Fibroblast of lung (primary cell): Measurements from ENCODE around the gene METTL1. TPM values are rescaled to one million over a fixed set of nuclear protein-coding genes. Genes with fewer than 3 reads are reported as not detected.

ENCODE experiments used
- DNase-seq, 2 donors: peaks; one replicate each; pipeline versions ENCODE4 v3.0.0 to v3.0.0-alpha.2; 2010; ENCODE audit warnings: low read depth in 2 of 2
- H2AFZ ChIP-seq: 2 replicates; pipeline ENCODE4 v1.5.1; 2012; ENCODE audit warnings: low read length, control low read depth, inconsistent platforms
- H3K27ac ChIP-seq: 2 replicates; pipeline ENCODE4 v1.5.1; 2011; ENCODE audit warnings: low read length, control low read depth; ENCODE audit not compliant: insufficient read depth
- H3K27me3 ChIP-seq: 2 replicates; pipeline ENCODE4 v1.5.1; 2011; ENCODE audit warnings: mild to moderate bottlenecking, low read length; ENCODE audit not compliant: control insufficient read depth, insufficient read depth
- H3K36me3 ChIP-seq: 2 replicates; pipeline ENCODE4 v1.5.1; 2011; ENCODE audit warnings: low read length; ENCODE audit not compliant: control insufficient read depth, insufficient read depth
- H3K4me1 ChIP-seq: 2 replicates; pipeline ENCODE4 v1.5.1; 2011; ENCODE audit warnings: low read length; ENCODE audit not compliant: control insufficient read depth, insufficient read depth; ENCODE audit errors: extremely low read depth
- H3K4me2 ChIP-seq: 2 replicates; pipeline ENCODE4 v1.5.1; 2011; ENCODE audit warnings: low read length, control low read depth; ENCODE audit not compliant: insufficient read depth; ENCODE audit errors: extremely low read depth
- H3K4me3 ChIP-seq, 4 experiments: fragments of 200-600 bp in 1 of 4; sonication (generic) in 1 of 4; replicated peaks in 1 of 4; 2 replicates each; pipeline ENCODE4 v1.5.1; 2011 to 2016; ENCODE audit warnings: low read length in 4 of 4, low read depth in 3 of 4, mild to moderate bottlenecking in 3 of 4, control low read depth in 2 of 4, inconsistent platforms in 1 of 4, mixed read lengths in 1 of 4; ENCODE audit not compliant: insufficient read depth in 1 of 4; ENCODE audit errors: control extremely low read depth in 1 of 4
- H3K79me2 ChIP-seq: 2 replicates; pipeline ENCODE4 v1.5.1; 2012; ENCODE audit warnings: mild to moderate bottlenecking, low read length, inconsistent platforms; ENCODE audit not compliant: control insufficient read depth, insufficient read depth
- H3K9ac ChIP-seq: 2 replicates; pipeline ENCODE4 v1.5.1; 2011; ENCODE audit warnings: mild to moderate bottlenecking, low read length, control low read depth; ENCODE audit not compliant: insufficient read depth
- H3K9me3 ChIP-seq: 2 replicates; pipeline ENCODE4 v1.5.1; 2012; ENCODE audit warnings: low read depth, low read length; ENCODE audit not compliant: control insufficient read depth, insufficient read depth
- H4K20me1 ChIP-seq: 2 replicates; pipeline ENCODE4 v1.5.1; 2011; ENCODE audit warnings: low read length; ENCODE audit not compliant: control insufficient read depth, insufficient read depth; ENCODE audit errors: extremely low read depth
- EZH2 ChIP-seq: IDR thresholded peaks from 2 replicates; pipeline ENCODE4 v1.5.1; 2012; ENCODE audit warnings: low read length, control low read depth, mild to moderate bottlenecking; ENCODE audit errors: missing control alignments
- polyA plus RNA-seq, 2 donors: library from polyadenylated mRNA; depleted of rRNA in 1 of 2; stranded (reverse) in 1 of 2; unstranded in 1 of 2; fragments of >200 nt; gene quantifications; 2 replicates each; pipeline ENCODE4 v1.2.1, GENCODE V29; 2011 to 2012; ENCODE audit warnings: missing spikeins in 1 of 2
- total RNA-seq: library from RNA; depleted of rRNA; stranded (reverse); fragments of >200 nt; gene quantifications from 2 replicates; pipeline ENCODE4 v1.2.1, GENCODE V29; 2014
- TF ChIP-seq, protein P1 (sequence below), 2 donors: IDR thresholded peaks in 1 of 2; conservative IDR thresholded peaks in 1 of 2; 1 replicate in 1 of 2; 2 replicates in 1 of 2; pipeline ENCODE4 v1.5.1; 2011 to 2012; ENCODE audit warnings: low read length in 2 of 2, control low read depth in 1 of 2, inconsistent platforms in 1 of 2, low read depth in 1 of 2, mild to moderate bottlenecking in 1 of 2

The METTL1 gene
- total and polyA plus RNA-seq, 2 donors (not counting 1 experiment from before 2014, with no cell fraction given) = 3.5 to 16.9 TPM

DNA sequence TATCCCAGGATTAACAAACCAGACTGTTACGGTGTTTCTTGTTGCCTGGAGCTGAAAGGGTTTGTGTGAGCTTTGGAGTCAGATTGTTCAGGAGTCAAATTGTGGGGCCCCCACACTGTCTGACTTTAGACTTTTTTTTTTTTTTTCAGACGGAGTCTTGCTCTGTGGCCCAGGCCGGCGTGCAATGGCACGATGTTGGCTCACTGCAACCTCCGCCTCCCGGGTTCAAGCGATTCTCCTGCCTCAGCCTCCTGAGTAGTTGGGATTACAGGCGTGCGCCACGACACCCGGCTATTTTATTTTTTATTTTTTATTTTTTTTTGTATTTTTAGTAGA is 11.5 kb upstream of the METTL1 start:
- peaks cover 16% of the 10 kb centered on the region for H3K79me2 ChIP-seq
- peak overlapping the region; percentile 91 to 100 (median 93) for H3K4me3 ChIP-seq
- H3K27ac ChIP-seq = peak overlapping the region; percentile 64
- H3K36me3 ChIP-seq = peaks cover 3% of the 10 kb centered on the region
- H3K9ac ChIP-seq = peak overlapping the region; percentile 72
- no peaks in the 10 kb centered on the region for H3K9me3 ChIP-seq
- TF ChIP-seq, protein P1, sequence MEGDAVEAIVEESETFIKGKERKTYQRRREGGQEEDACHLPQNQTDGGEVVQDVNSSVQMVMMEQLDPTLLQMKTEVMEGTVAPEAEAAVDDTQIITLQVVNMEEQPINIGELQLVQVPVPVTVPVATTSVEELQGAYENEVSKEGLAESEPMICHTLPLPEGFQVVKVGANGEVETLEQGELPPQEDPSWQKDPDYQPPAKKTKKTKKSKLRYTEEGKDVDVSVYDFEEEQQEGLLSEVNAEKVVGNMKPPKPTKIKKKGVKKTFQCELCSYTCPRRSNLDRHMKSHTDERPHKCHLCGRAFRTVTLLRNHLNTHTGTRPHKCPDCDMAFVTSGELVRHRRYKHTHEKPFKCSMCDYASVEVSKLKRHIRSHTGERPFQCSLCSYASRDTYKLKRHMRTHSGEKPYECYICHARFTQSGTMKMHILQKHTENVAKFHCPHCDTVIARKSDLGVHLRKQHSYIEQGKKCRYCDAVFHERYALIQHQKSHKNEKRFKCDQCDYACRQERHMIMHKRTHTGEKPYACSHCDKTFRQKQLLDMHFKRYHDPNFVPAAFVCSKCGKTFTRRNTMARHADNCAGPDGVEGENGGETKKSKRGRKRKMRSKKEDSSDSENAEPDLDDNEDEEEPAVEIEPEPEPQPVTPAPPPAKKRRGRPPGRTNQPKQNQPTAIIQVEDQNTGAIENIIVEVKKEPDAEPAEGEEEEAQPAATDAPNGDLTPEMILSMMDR (conservative IDR thresholded peaks at IDR 0.05 in 1 of 2, IDR thresholded peaks at IDR 0.05 in 1 of 2; ENCODE audit: low read depth in 1 of 2, low read length in 2 of 2) = no peak
- TF ChIP-seq EZH2 = no peak
- H3K4me2 ChIP-seq = peak overlapping the region; percentile 99
- H2AFZ ChIP-seq = no peak overlapping the region
- H3K4me1 ChIP-seq = no peaks in the 10 kb centered on the region
- no peaks in the 10 kb centered on the region for H4K20me1 ChIP-seq
- DNase-seq = no peak
- no peaks in the 10 kb centered on the region for H3K27me3 ChIP-seq

GRCh38 chr12:57782608-57783465 is 10.9 kb upstream of the METTL1 start, which contains the start of gene TSFM:
TSS of gene TSFM (plus strand) at chr12:57782787. CDS start at chr12:57782802, 15 bp downstream.
- Histone ChIP-seq H3K79me2 (peaks cover 16% of the 10 kb centered on the region), H3K9ac (peak within 1 kb of the TSS; percentile 72), H3K9me3 (no peaks in the 10 kb centered on the region), H3K4me3 (peak within 1 kb of the TSS; percentile 91 to 100 (median 93)), H3K27me3 (no peaks in the 10 kb centered on the region), H4K20me1 (no peaks in the 10 kb centered on the region), H3K4me2 (peak within 1 kb of the TSS; percentile 99), H3K27ac (peak within 1 kb of the TSS; percentile 64), H3K36me3 (peaks cover 3% of the 10 kb centered on the region), H2AFZ (peak within 1 kb of the TSS; percentile 81), H3K4me1 (no peaks in the 10 kb centered on the region)
- TF ChIP-seq, protein P1 (conservative IDR thresholded peaks at IDR 0.05 in 1 of 2, IDR thresholded peaks at IDR 0.05 in 1 of 2; ENCODE audit: low read depth in 1 of 2, low read length in 2 of 2) = peak; percentile 88 to 89
- TF ChIP-seq EZH2 = no peak
- DNase-seq = peak; percentile 92 to 94

DNA sequence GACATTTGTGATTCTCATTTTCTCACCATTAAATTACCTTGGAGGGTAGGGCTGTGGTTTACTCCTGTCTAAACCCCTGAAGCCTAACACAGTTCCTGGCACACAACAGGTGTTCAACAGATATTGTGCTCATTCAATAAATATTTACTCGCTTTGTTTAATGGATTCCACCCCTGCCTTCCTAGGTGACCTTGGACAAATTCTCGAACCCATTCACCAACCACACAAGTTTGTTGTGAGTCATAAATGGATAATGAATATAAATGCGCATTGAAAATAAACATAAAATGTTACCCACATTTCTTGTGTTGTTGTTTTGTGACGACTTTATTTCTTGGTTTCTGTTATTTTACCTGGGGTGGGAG is 10.3 kb upstream of the METTL1 start:
- Histone ChIP-seq H3K27ac (no peak overlapping the region), H3K36me3 (peaks cover 3% of the 10 kb centered on the region), H3K9me3 (no peaks in the 10 kb centered on the region), H3K4me3 (peak overlapping the region in 1 of 4 experiments; percentile 100), H3K27me3 (no peaks in the 10 kb centered on the region), H2AFZ (no peak overlapping the region), H3K4me2 (no peak overlapping the region), H3K9ac (no peak overlapping the region), H3K4me1 (no peaks in the 10 kb centered on the region), H3K79me2 (peaks cover 16% of the 10 kb centered on the region), H4K20me1 (no peaks in the 10 kb centered on the region)
- no peak for TF ChIP-seq EZH2
- TF ChIP-seq, protein P1 (conservative IDR thresholded peaks at IDR 0.05 in 1 of 2, IDR thresholded peaks at IDR 0.05 in 1 of 2; ENCODE audit: low read depth in 1 of 2, low read length in 2 of 2) = no peak
- DNase-seq = no peak
